SK-N-SH treated with all-trans-retinoic acid at 6 μM for 48 hours (cell line): ENCODE data around the gene ARTN.

ENCODE experiments used
- ATAC-seq: fragments of 200-7000 bp; cut with Tn5 transposase; 3 replicates; pipeline ENCODE4 v1.9.1; 2020; ENCODE audit warnings: mild to moderate bottlenecking, moderate library complexity
- ARNTL ChIP-seq: fragments of 450-650 bp; formaldehyde crosslinking; IDR thresholded peaks from 2 replicates; pipeline ENCODE4 v1.5.0; 2020; ENCODE audit warnings: low read depth, mild to moderate bottlenecking, moderate library complexity, borderline replicate concordance
- BACH2 ChIP-seq: fragments of 250-450 bp; sonication (Bioruptor Pico); IDR thresholded peaks from 2 replicates; pipeline ENCODE4 v1.9.0; 2021; ENCODE audit warnings: mild to moderate bottlenecking, borderline replicate concordance
- CREB5 ChIP-seq: fragments of 250-450 bp; sonication (Bioruptor Pico); IDR thresholded peaks from 2 replicates; pipeline ENCODE4 v1.5.1; 2020; ENCODE audit warnings: low read depth, mild to moderate bottlenecking, moderate library complexity
- CSDC2 ChIP-seq: fragments of 250-450 bp; sonication (Bioruptor Pico); IDR thresholded peaks from 2 replicates; pipeline ENCODE4 v1.5.0; 2020; ENCODE audit warnings: mild to moderate bottlenecking, moderate library complexity
- CSRNP3 ChIP-seq: fragments of 250-450 bp; sonication (Bioruptor Pico); IDR thresholded peaks from 2 replicates; pipeline ENCODE4 v1.5.1; 2021; ENCODE audit warnings: mild to moderate bottlenecking, moderate library complexity
- ESRRG ChIP-seq: fragments of 250-450 bp; sonication (Bioruptor Pico); IDR thresholded peaks from 2 replicates; pipeline ENCODE4 v1.6.1; 2021; ENCODE audit warnings: mild to moderate bottlenecking
- GLIS3 ChIP-seq: fragments of 250-450 bp; sonication (Bioruptor Pico); IDR thresholded peaks from 2 replicates; pipeline ENCODE4 v1.5.0; 2020; ENCODE audit warnings: mild to moderate bottlenecking, moderate library complexity
- ISL1 ChIP-seq: fragments of 250-450 bp; sonication (Bioruptor Pico); IDR thresholded peaks from 2 replicates; pipeline ENCODE4 v2.1.2; 2022; ENCODE audit warnings: mild to moderate bottlenecking, moderate library complexity
- OSR1 ChIP-seq: fragments of 250-450 bp; sonication (Bioruptor Pico); IDR thresholded peaks from 2 replicates; pipeline ENCODE4 v1.8.0; 2022; ENCODE audit warnings: moderate library complexity, mild to moderate bottlenecking, inconsistent platforms
- PATZ1 ChIP-seq: fragments of 250-450 bp; sonication (Bioruptor Pico); IDR thresholded peaks from 2 replicates; pipeline ENCODE4 v1.8.0; 2020; ENCODE audit warnings: mild to moderate bottlenecking, moderate library complexity, borderline replicate concordance
- POU6F1 ChIP-seq: fragments of 250-450 bp; sonication (Bioruptor Pico); IDR thresholded peaks from 2 replicates; pipeline ENCODE4 v1.8.0; 2021; ENCODE audit warnings: low read depth, mild to moderate bottlenecking, moderate library complexity, borderline replicate concordance
- PPARA ChIP-seq: fragments of 250-450 bp; sonication (Bioruptor Pico); IDR thresholded peaks from 2 replicates; pipeline ENCODE4 v1.5.0; 2020; ENCODE audit warnings: mild to moderate bottlenecking, borderline replicate concordance
- RARB ChIP-seq: fragments of 250-450 bp; sonication (Bioruptor Pico); IDR thresholded peaks from 2 replicates; pipeline ENCODE4 v1.8.0; 2021; ENCODE audit warnings: mild to moderate bottlenecking, moderate library complexity
- SNAI2 ChIP-seq: fragments of 250-450 bp; sonication (Bioruptor Pico); IDR thresholded peaks from 2 replicates; pipeline ENCODE4 v1.5.0; 2020; ENCODE audit warnings: mild to moderate bottlenecking, moderate library complexity
- TCF4 ChIP-seq: fragments of 250-450 bp; sonication (Bioruptor Pico); IDR thresholded peaks from 2 replicates; pipeline ENCODE4 v1.8.0; 2021; ENCODE audit warnings: mild to moderate bottlenecking, moderate library complexity, borderline replicate concordance
- TOX ChIP-seq: fragments of 250-450 bp; sonication (Bioruptor Pico); IDR thresholded peaks from 2 replicates; pipeline ENCODE4 v1.8.0; 2021; ENCODE audit warnings: mild to moderate bottlenecking, moderate library complexity, borderline replicate concordance
- ZC3H10 ChIP-seq: fragments of 250-450 bp; sonication (Bioruptor Pico); IDR thresholded peaks from 2 replicates; pipeline ENCODE4 v1.5.1; 2021; ENCODE audit warnings: mild to moderate bottlenecking, moderate library complexity
- ZFP30 ChIP-seq: fragments of 450-650 bp; formaldehyde crosslinking; IDR thresholded peaks from 2 replicates; pipeline ENCODE4 v1.5.0; 2022; ENCODE audit warnings: mild to moderate bottlenecking, moderate library complexity
- ZNF565 ChIP-seq: fragments of 450-650 bp; formaldehyde crosslinking; conservative IDR thresholded peaks from 2 replicates; pipeline ENCODE4 v1.5.0; 2020; ENCODE audit warnings: low read depth, mild to moderate bottlenecking, moderate library complexity
- ZNF70 ChIP-seq: fragments of 450-650 bp; formaldehyde crosslinking; IDR thresholded peaks from 2 replicates; pipeline ENCODE4 v1.5.0; 2020; ENCODE audit warnings: mild to moderate bottlenecking, moderate library complexity
- ZNF8 ChIP-seq: fragments of 450-650 bp; formaldehyde crosslinking; IDR thresholded peaks from 2 replicates; pipeline ENCODE4 v1.5.0; 2020; ENCODE audit warnings: mild to moderate bottlenecking, moderate library complexity

ARTN gene

GRCh38 chr1:43901196-43901961, 32.2 kb upstream of the ARTN start:
- no peak for ATAC-seq
- TF ChIP-seq ZNF70 (CRISPR knock-in tag) (no peak), SNAI2 (CRISPR knock-in tag) (no peak), ZFP30 (CRISPR knock-in tag) (no peak), CREB5 (no peak), CSRNP3 (no peak)

GRCh38 chr1:43902058-43902831, 31.4 kb upstream of the ARTN start:
- no peak for ATAC-seq
- TF ChIP-seq RARB (no peak), ZC3H10 (no peak), ESRRG (CRISPR knock-in tag) (no peak), ZNF8 (CRISPR knock-in tag) (no peak), CREB5 (no peak), PATZ1 (no peak), SNAI2 (CRISPR knock-in tag) (no peak), BACH2 (CRISPR knock-in tag) (no peak), ZNF565 (CRISPR knock-in tag) (no peak), TOX (no peak), ISL1 (CRISPR knock-in tag) (no peak), ZFP30 (CRISPR knock-in tag) (no peak), CSDC2 (CRISPR knock-in tag) (no peak), TCF4 (CRISPR knock-in tag) (no peak), POU6F1 (CRISPR knock-in tag) (no peak), ARNTL (CRISPR knock-in tag) (no peak)
- TF ChIP-seq, all 23 proteins: peak for 0

GRCh38 chr1:43904660-43905551, 28.7 kb upstream of the ARTN start:
- no peak for ATAC-seq
- no peak for TF ChIP-seq ZNF565 (CRISPR knock-in tag)
- no peak for TF ChIP-seq ZC3H10
- TF ChIP-seq PATZ1, result no peak
- no peak for TF ChIP-seq ARNTL (CRISPR knock-in tag)
- no peak for TF ChIP-seq TOX
- no peak for TF ChIP-seq RARB
- no peak for TF ChIP-seq OSR1 (CRISPR knock-in tag)
- TF ChIP-seq CSRNP3, result no peak
- no peak for TF ChIP-seq ZNF8 (CRISPR knock-in tag)
- TF ChIP-seq CREB5, result no peak
- TF ChIP-seq GLIS3 (CRISPR knock-in tag), result no peak
- TF ChIP-seq ESRRG (CRISPR knock-in tag), result no peak
- TF ChIP-seq PPARA (CRISPR knock-in tag), result no peak
- no peak for TF ChIP-seq TCF4 (CRISPR knock-in tag)
- TF ChIP-seq CSDC2 (CRISPR knock-in tag), result no peak
- no peak for TF ChIP-seq ISL1 (CRISPR knock-in tag)
